ENCODE results near the gene NDRG3.

NDRG3 gene

GRCh38 chr20:36745927-36746659, at the start of gene NDRG3:
Gene NDRG3, minus strand, starts transcription at chr20:36746090. Its CDS starts 24,355 bp downstream, at chr20:36721735.
- TF ChIP-seq, protein P1, sequence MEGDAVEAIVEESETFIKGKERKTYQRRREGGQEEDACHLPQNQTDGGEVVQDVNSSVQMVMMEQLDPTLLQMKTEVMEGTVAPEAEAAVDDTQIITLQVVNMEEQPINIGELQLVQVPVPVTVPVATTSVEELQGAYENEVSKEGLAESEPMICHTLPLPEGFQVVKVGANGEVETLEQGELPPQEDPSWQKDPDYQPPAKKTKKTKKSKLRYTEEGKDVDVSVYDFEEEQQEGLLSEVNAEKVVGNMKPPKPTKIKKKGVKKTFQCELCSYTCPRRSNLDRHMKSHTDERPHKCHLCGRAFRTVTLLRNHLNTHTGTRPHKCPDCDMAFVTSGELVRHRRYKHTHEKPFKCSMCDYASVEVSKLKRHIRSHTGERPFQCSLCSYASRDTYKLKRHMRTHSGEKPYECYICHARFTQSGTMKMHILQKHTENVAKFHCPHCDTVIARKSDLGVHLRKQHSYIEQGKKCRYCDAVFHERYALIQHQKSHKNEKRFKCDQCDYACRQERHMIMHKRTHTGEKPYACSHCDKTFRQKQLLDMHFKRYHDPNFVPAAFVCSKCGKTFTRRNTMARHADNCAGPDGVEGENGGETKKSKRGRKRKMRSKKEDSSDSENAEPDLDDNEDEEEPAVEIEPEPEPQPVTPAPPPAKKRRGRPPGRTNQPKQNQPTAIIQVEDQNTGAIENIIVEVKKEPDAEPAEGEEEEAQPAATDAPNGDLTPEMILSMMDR (IDR thresholded peaks at IDR 0.05; ENCODE audit: extremely low read depth, missing control alignments): peak; percentile 0
- DNase-seq (ENCODE audit: low spot score): peak; percentile 98

GRCh38 chr20:36794116-36794474, 48.2 kb upstream of the NDRG3 start:
- TF ChIP-seq, protein P1 (IDR thresholded peaks at IDR 0.05; ENCODE audit: extremely low read depth, missing control alignments): no peak
- DNase-seq (ENCODE audit: low spot score): no peak

GRCh38 chr20:36793294-36794115, 47.6 kb upstream of the NDRG3 start:
- no peak for DNase-seq (ENCODE audit: low spot score)
- TF ChIP-seq, protein P1 (IDR thresholded peaks at IDR 0.05; ENCODE audit: extremely low read depth, missing control alignments): no peak

GRCh38 chr20:36792422-36792821, 46.5 kb upstream of the NDRG3 start:
- TF ChIP-seq, protein P1 (IDR thresholded peaks at IDR 0.05; ENCODE audit: extremely low read depth, missing control alignments): peak; percentile 43
- peak; percentile 73 for DNase-seq (ENCODE audit: low spot score)

GRCh38 chr20:36791862-36792261, 46.0 kb upstream of the NDRG3 start:
- DNase-seq (ENCODE audit: low spot score): peak; percentile 52
- TF ChIP-seq, protein P1 (IDR thresholded peaks at IDR 0.05; ENCODE audit: extremely low read depth, missing control alignments): no peak

GRCh38 chr20:36786663-36787062, 40.8 kb upstream of the NDRG3 start:
- TF ChIP-seq, protein P1 (IDR thresholded peaks at IDR 0.05; ENCODE audit: extremely low read depth, missing control alignments): no peak
- DNase-seq (ENCODE audit: low spot score): no peak

GRCh38 chr20:36786246-36786645, 40.4 kb upstream of the NDRG3 start:
- no peak for DNase-seq (ENCODE audit: low spot score)
- TF ChIP-seq, protein P1 (IDR thresholded peaks at IDR 0.05; ENCODE audit: extremely low read depth, missing control alignments): no peak
